ENCODE results near the gene ITCH. TPM values are rescaled to one million over a fixed set of nuclear protein-coding genes. Genes with fewer than 3 reads are reported as not detected.
"Not testable (repeated sequence)": the region's sequence is repeated elsewhere in the genome, so short reads cannot be mapped to it uniquely, and the experiment has no call there.

Gene ITCH
- total RNA-seq, 1 experiment from 2014 or later, result 78.8 TPM

DNA sequence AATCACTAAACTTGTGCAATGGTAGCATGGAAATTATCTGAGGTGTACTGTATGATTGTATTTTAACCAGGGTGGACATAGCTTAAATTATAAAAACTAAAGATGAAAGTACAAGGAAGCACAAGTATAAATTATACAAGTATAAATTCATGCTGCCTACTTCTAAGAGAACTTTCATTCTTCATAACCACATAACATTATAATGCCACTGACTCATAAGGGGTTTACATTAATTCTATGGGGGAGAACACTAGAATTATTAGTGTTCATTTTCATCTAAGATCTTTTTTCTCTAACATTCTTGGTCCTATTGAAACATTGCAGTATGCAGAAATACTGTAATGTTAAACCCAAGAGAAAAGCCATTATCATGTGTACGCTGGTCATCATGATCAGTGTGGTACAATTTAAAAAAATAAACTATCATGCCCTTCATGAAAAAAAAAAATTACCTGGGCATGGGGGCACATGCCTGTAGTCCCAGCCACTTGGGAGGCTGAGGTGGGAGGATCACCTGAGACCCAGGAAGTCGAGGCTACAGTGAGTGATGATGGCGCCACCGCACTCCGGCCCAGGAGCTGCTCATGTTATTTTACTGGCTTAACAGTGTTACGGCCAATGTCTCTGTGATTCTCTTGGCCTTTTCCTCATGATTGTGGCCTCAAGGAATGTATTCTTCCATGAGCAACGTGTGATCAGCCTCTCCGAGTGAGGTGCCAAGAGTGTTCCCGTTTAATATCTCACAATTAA is 34.0 kb upstream of the ITCH start (continued):
- TF ChIP-seq EZH2 (IDR thresholded peaks at IDR 0.05), result no peak
- TF ChIP-seq, protein P1, sequence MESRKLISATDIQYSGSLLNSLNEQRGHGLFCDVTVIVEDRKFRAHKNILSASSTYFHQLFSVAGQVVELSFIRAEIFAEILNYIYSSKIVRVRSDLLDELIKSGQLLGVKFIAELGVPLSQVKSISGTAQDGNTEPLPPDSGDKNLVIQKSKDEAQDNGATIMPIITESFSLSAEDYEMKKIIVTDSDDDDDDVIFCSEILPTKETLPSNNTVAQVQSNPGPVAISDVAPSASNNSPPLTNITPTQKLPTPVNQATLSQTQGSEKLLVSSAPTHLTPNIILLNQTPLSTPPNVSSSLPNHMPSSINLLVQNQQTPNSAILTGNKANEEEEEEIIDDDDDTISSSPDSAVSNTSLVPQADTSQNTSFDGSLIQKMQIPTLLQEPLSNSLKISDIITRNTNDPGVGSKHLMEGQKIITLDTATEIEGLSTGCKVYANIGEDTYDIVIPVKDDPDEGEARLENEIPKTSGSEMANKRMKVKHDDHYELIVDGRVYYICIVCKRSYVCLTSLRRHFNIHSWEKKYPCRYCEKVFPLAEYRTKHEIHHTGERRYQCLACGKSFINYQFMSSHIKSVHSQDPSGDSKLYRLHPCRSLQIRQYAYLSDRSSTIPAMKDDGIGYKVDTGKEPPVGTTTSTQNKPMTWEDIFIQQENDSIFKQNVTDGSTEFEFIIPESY (IDR thresholded peaks at IDR 0.05; ENCODE audit: extremely low read depth, insufficient replicate concordance, low read length), result no peak

DNA sequence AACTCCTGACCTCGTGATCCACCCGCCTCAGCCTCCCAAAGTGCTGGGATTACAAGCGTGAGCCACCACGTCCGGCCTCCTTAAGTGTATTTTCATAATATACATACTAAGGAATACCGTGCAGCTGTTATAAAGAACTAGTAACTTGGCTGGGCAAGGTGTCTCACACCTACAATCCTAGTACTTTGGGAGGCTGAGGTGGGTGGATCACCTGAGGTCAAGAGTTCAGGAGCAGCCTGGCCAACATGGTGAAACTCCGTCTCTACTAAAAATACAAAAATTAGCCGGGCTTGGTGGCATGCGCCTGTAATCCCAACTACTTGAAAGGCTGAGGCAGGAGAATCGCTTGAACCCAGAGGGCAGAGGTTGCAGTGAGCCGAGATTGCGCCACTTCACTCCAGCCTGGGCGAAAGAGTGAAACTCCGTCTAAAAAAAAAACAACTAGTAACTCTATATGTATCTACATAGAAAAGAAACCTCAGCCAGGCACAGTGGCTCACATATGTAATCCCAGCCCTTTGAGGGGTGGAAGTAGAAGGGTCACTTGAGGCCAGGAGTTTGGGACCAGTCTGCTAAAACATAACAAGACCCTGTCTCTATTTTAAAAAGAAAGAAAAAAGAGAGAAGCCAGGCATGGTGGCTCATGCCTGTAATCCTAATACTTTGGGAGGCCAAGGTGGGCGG is 32.1 kb upstream of the ITCH start:
- H3K4me1 ChIP-seq (ENCODE audit: control insufficient read depth in 1 of 2, insufficient read depth in 2 of 2, low read length in 2 of 2), result peaks cover 17 to 30% of the 10 kb centered on the region in 2 experiments
- BruUV-seq (replicated peaks); RAD21 ChIA-PET (ENCODE audit: low non-redundant PET in 1 of 2, low total read pairs in 2 of 2, uncharacterized antibody in 2 of 2, unreplicated experiment in 2 of 2); CTCF ChIA-PET; H3K4me2 ChIP-seq (ENCODE audit: low read length); H3K4me3 ChIP-seq (replicated peaks in 1 of 2; ENCODE audit: low read depth in 1 of 2, low read length in 2 of 2); ATAC-seq; H3K36me3 ChIP-seq (ENCODE audit: control insufficient read depth in 1 of 2, insufficient read depth in 2 of 2, low read length in 2 of 2); intact Hi-C loops (cut with micrococcal nuclease); POLR2A ChIA-PET; H3K27me3 ChIP-seq (ENCODE audit: insufficient read depth, low read length); H3K9ac ChIP-seq (ENCODE audit: low read length); H3K9me2 ChIP-seq (ENCODE audit: insufficient read depth); DNase-seq (ENCODE audit: low read depth, low spot score); H3K79me2 ChIP-seq (ENCODE audit: insufficient read depth, low read length); H2AFZ ChIP-seq (ENCODE audit: low read depth, low read length, poor library complexity, severe bottlenecking); H3K9me3 ChIP-seq (ENCODE audit: control insufficient read depth in 1 of 2, insufficient read depth in 1 of 2, low read depth in 1 of 2, low read length in 2 of 2); H4K20me1 ChIP-seq (ENCODE audit: insufficient read depth); H3K27ac ChIP-seq (ENCODE audit: low read depth, low read length): not testable (repeated sequence)

DNA sequence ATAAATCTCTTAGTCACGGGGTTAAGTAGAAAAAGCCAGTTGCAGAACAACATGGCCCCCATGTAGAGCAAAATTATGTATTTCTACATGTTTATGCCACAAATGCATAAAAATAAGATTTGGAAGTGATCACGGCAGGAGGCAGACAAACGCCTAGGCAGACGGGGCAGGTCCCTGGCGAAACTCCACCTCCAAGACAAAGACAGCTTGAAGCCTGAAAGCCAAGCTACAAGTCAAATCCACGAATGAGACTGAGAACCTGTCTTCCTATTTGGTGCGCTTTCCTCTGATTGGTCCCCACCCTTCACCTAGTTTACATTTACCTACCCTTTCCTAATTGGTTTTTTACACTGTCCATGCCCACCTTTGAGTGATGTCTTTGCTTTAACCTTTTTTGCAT is 31.2 kb upstream of the ITCH start:
- Histone ChIP-seq H3K9me2 (ENCODE audit: insufficient read depth) (no peaks in the 10 kb centered on the region), H3K36me3 (ENCODE audit: control insufficient read depth in 1 of 2, insufficient read depth in 2 of 2, low read length in 2 of 2) (no peaks in the 10 kb centered on the region), H3K9me3 (ENCODE audit: control insufficient read depth in 1 of 2, insufficient read depth in 1 of 2, low read depth in 1 of 2, low read length in 2 of 2) (no peaks in the 10 kb centered on the region), H3K9ac (ENCODE audit: low read length) (no peak overlapping the region), H3K27me3 (ENCODE audit: insufficient read depth, low read length) (no peaks in the 10 kb centered on the region), H3K4me3 (replicated peaks in 1 of 2; ENCODE audit: low read depth in 1 of 2, low read length in 2 of 2) (no peak overlapping the region), H3K27ac (ENCODE audit: low read depth, low read length) (no peak overlapping the region), H2AFZ (ENCODE audit: low read depth, low read length, poor library complexity, severe bottlenecking) (peak overlapping the region; percentile 2), H3K79me2 (ENCODE audit: insufficient read depth, low read length) (no peaks in the 10 kb centered on the region), H4K20me1 (ENCODE audit: insufficient read depth) (no peaks in the 10 kb centered on the region), H3K4me1 (ENCODE audit: control insufficient read depth in 1 of 2, insufficient read depth in 2 of 2, low read length in 2 of 2) (peaks cover 17 to 32% of the 10 kb centered on the region in 2 experiments), H3K4me2 (ENCODE audit: low read length) (no peak overlapping the region)
- no peak for TF ChIP-seq SP1 (IDR thresholded peaks at IDR 0.05; ENCODE audit: low read depth)
- TF ChIP-seq EZH2phosphoT487 (IDR thresholded peaks at IDR 0.05; ENCODE audit: borderline replicate concordance), result no peak
- no peak for TF ChIP-seq POLR2A (IDR thresholded peaks at IDR 0.05; ENCODE audit: borderline replicate concordance, extremely low read depth, insufficient read depth, insufficient read length)
- TF ChIP-seq ZNF274 (IDR thresholded peaks at IDR 0.05; ENCODE audit: low read depth, low read length), result no peak
- no peak for TF ChIP-seq TCF7L2 (IDR thresholded peaks at IDR 0.05; ENCODE audit: borderline replicate concordance, extremely low read depth, insufficient read depth, insufficient read length)
- no peak for TF ChIP-seq ATF3 (IDR thresholded peaks at IDR 0.05)
- TF ChIP-seq FOSL1 (IDR thresholded peaks at IDR 0.05; ENCODE audit: low read depth), result no peak
- no peak for TF ChIP-seq JUND (IDR thresholded peaks at IDR 0.05)
- no peak for TF ChIP-seq YY1 (IDR thresholded peaks at IDR 0.05; ENCODE audit: extremely low read depth, insufficient replicate concordance, low read depth, low read length)
- no peak for TF ChIP-seq EZH2 (IDR thresholded peaks at IDR 0.05)
- no peak for TF ChIP-seq SRF (IDR thresholded peaks at IDR 0.05; ENCODE audit: low read depth)
- DNase-seq (ENCODE audit: low read depth, low spot score) (no peak), ATAC-seq (no peak)
- no TSS peak for BruUV-seq (replicated peaks)
- ChIA-PET POLR2A (no interaction called here), RAD21 (ENCODE audit: low non-redundant PET in 1 of 2, low total read pairs in 2 of 2, uncharacterized antibody in 2 of 2, unreplicated experiment in 2 of 2) (no interaction called here), CTCF (no interaction called here)
- intact Hi-C loops (cut with micrococcal nuclease), result no loop called here
